Right forelimb (tissue), 1 donor: ENCODE data around the gene ETV6.
A peak's percentile ranks its signal among the peaks of the same experiment; 100 is the strongest.

Experiments used
- DNase-seq: peaks from one replicate; pipeline ENCODE4 v3.0.0-alpha.2; 2018

Gene ETV6

DNA sequence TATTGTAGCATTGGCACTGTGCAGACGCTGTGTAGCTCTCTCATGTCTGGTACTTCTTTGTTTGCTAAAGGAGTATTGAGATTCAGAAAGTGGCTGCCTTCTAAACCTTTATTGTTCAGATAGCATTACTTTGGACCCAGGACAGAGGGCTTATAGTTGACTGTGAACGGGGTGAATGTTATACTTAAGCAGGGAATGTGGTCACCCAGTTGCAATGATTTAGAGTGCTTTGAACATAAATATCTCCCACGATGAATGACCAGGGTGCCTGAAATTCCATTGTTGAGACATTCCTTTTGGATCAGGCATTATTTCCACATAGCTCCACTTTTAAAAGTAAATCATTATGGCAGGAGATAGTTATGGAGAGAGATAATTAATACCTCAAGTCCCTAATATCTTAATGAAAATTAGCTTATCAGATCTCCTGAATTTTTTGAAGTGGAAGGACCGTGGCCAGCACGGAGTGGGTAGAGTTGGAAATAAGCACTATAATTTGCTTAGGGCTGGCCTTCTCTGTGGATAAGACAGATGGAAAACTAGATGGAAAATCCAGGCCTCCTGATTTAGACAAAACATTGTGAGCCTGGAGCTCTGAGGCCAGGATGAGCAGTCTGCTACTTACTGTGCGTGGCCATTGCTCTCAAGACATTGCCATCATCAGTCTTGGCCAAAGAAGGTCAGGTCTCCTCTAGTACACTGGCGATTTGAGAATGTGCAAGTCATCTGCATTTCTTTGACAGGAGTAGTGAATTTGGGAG is 114.5 kb downstream of the ETV6 start:
- peak; percentile 15 for DNase-seq

- peak; percentile 21 for DNase-seq
Measured at GRCh38 chr12:11764837-11765236, 115.4 kb downstream of the ETV6 start.

GRCh38 chr12:11765421-11765816 is 115.9 kb downstream of the ETV6 start:
- peak; percentile 12 for DNase-seq

DNA sequence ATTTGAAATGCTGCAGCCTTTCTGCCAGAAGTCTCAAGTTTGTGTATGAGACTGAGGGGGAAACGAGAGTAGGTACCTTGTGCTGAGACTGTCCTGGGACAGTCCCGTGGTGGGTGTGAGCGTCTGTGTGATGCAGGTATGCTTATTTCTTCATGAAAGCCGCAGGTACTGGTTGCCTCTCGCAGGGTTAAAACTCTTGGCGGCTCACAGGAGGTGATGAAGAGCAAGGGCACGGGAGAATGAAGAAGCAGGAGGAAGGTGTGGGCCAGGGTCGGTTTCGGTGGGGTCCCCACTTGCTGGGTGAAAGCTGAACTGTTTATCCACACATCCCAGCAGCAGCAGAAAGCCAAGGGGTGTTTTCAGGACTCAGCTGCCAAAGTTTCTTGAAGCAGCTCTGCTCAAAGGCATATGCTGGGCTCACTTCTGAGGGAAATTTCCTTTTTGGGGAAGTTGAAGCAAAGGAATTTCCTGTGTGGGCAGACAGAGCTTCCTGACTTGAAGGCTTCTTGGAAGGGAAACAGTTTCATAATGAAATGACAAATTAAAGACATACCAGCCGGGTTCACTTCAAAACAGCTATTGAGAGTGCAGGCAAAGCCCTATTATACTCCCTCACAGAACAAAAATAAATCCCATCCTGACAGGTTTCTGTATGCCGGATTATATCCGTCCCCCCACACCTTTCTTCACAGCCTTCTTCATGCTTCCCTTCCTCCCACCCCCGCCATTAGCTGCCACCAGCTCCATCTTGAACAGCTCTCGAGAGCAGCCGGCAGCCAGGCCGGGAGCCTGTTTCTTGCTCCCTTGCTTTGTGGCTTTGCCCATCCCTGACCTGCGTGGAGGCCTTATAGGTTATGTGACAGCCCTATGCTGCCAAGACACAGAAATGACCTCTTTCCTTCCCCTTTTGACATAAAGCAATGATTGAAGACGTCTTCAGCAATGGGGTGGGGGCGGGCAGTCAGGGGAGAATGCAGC is 116.6 kb downstream of the ETV6 start:
- DNase-seq: peak; percentile 56

- no peak for DNase-seq
Measured at GRCh38 chr12:11767029-11767724, 117.7 kb downstream of the ETV6 start.

- peak; percentile 10 for DNase-seq
Measured at GRCh38 chr12:11767798-11768197, 118.3 kb downstream of the ETV6 start.

DNA sequence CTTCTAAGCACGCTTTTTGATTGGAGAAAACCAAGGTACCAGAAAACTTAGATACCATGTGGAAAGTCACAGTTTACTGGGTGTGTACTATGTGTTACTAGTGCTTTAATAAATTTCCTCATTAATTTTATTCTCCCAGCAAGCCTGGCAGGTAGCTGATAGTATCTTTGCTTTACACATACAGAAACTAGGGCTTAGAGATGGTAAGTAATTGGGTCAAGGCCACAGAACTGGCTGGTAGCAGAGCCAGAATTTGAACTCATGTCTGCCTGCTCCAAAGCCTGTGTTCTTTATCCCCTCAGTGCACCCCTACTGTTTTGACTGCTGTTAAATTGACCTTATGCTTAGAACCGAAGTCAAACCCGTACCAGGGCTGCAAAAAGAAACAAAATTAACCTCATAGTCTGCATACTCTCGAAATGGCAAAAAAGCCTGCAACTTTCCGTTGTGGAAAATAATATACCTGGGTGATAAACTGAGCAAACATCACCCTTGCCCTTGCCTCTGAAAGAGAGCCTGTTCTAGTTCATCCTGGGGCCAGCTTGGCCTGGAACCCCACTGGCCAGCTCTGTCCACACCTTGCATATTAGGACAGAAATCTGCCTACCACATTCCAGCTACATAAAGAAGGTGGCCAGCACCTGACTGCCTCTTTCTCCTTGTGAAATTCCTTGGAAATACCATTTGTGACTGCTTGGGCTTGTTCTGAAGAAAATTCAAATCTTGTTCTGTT is 118.9 kb downstream of the ETV6 start:
- DNase-seq: peak; percentile 16

DNA sequence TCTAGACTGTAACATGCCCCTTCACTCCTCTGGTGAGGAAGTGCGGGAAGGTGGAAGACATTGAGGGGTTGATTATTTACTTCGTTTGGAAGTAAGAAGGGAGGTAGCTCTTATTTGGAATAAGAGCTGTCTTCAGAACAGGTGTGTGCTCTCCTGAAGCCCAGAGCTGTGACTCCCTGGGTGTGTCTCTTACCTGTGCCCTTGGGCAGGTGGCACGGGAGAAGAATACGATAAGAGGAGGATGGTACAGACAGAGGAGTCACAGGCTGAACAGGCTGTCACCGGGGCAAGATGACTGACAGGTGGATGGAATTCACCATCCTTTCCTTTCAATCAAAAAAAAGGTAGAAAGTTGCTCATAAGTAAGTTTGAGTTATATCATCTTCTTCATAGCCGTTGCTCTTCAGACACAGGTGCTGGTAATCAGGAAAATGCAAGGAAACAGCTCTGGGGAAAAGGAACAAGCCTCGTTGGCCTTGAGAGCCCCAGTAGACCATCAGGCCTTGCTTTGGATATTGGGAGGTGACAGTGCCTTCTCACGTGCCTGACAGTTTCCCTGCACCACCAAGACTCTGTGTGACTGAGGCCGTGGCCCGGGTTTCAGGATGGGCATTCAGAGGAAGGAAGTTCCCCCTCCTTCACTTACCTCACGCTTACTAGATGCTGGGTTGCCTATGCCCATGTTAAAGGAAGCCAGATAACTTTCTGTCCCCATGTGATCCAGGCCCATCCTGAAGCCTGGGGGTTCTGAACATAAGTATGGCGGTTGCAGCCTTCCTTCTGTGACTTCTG is 120.4 kb downstream of the ETV6 start:
- DNase-seq: peak; percentile 10

- no peak for DNase-seq
Measured at GRCh38 chr12:11771356-11771755, 121.9 kb downstream of the ETV6 start.

GRCh38 chr12:11771895-11772502 is 122.5 kb downstream of the ETV6 start:
- DNase-seq: no peak

DNA sequence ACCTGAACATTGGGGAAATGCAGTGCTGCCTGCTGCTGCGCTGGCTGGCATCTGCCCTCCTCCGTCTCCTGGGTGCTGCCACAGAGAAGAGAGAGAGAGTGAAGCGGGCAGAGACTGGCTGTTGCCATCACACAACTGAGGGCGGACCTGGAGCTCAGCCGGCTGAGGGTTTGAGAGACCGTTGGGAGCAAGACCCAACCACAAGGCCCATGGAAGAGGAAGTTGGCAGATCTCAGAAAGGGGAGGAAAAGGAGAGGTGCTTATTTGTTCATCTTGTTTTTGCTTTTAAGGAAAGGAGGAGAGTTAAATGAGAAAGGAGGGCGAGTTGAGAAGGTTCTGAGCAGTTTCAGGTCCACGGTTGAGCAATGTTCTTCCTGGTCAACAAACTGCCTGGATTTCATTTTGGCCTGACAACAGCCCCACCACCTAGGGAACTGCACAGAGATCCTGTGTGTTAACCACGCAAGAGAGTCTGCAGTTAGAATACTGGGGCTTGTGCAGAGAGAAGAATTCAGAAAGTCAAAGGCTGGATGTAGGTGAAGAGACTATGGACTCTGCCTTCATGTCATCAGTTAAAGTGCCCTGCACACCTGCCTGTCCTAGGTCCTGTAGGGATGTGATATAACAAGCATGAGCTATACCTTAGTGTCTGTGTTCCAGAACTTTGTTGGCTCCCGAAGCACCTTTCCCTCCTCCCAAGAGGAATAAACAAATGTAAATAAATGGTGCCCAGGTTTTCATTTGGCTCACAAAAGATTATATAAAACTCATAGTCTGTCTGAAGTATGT is 124.6 kb downstream of the ETV6 start:
- no peak for DNase-seq

- DNase-seq: no peak
Measured at GRCh38 chr12:11774821-11775220, 125.3 kb downstream of the ETV6 start.

DNA sequence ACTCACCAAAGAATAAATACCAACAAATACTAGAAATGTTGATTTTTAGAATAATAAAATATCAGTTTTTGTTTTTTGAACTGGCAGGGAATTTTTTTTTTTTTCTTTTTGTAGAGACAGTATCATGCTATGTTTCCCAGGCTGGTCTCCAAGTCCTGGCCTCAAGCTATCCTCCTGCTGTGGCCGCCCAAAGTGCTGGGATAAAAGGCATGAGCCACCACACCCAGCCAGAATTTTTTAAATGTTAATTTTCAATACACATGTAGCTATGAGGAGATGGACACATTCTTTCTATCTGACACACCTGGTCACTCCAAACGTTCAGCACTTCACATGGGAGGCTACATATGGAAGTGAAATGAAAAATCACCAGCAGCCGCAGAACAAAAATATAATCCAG is 126.8 kb downstream of the ETV6 start:
- DNase-seq: no peak

GRCh38 chr12:11777451-11777850 is 128.0 kb downstream of the ETV6 start:
- no peak for DNase-seq

- no peak for DNase-seq
Measured at GRCh38 chr12:11777962-11778361, 128.5 kb downstream of the ETV6 start.

- no peak for DNase-seq
Measured at GRCh38 chr12:11778713-11779685, 129.5 kb downstream of the ETV6 start.

DNA sequence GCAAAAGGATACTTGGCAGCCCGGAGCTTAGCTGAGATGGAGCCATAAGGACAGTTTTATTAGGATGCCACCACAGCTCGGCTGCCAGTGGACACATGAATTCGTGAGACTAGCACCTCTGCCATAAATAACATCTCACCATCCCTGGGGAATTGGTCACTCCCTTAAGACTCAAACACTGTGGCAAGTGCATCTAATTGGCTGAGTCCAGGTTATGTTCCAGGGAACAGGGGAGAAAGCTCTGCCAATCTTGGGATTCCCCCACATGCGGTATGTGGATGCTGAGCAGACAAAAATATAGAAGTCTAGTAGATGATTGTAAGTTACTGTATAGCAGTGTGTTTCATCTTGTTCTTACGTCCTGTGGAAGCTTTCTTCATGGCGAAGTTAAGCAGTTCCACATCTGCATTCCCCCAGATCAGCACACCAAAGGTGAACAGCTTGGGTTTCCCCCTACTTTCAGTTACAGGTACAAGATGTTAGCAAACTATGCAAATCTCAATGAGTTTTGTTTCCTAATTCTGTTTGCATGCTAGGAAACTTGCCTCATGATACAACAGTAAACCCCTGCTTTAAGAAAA is 131.1 kb downstream of the ETV6 start:
- DNase-seq: no peak

DNA sequence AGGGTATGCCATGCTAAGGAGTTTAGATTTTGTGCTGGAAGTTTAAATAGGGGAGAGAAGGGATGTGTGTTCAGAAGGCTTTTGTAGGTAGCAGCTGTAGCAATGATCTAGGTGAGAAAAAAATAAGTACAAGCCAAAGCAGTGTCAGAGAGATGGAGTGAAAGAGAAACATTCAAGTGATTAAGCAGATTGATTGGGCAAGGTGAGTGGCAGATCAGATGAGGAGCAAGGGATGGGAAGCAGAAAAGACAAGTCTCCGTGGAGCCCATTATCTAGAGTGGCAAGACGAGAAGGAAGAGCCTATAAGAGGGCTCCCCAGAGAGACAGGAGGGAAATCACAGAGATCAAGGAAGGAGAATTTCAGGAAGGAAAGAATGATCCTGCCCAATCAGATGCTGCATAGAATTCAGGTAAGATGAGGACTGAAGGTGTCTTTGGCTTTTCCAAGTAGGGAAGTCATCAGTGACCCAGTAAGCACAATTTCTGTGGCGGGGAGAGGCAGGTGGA is 133.5 kb downstream of the ETV6 start:
- DNase-seq: no peak

GRCh38 chr12:11785712-11786111 is 136.2 kb downstream of the ETV6 start:
- DNase-seq: no peak
